NCI-H187 (cell line): ENCODE data around the gene PSG5.
"Not testable (repeated sequence)": the region's sequence is repeated elsewhere in the genome, so short reads cannot be mapped to it uniquely, and the experiment has no call there.

Source experiments
- DNase-seq, 2 experiments: peaks; one replicate each; lab custom pipeline; 2025; lab: John Stamatoyannopoulos, UW

Gene PSG5

DNA sequence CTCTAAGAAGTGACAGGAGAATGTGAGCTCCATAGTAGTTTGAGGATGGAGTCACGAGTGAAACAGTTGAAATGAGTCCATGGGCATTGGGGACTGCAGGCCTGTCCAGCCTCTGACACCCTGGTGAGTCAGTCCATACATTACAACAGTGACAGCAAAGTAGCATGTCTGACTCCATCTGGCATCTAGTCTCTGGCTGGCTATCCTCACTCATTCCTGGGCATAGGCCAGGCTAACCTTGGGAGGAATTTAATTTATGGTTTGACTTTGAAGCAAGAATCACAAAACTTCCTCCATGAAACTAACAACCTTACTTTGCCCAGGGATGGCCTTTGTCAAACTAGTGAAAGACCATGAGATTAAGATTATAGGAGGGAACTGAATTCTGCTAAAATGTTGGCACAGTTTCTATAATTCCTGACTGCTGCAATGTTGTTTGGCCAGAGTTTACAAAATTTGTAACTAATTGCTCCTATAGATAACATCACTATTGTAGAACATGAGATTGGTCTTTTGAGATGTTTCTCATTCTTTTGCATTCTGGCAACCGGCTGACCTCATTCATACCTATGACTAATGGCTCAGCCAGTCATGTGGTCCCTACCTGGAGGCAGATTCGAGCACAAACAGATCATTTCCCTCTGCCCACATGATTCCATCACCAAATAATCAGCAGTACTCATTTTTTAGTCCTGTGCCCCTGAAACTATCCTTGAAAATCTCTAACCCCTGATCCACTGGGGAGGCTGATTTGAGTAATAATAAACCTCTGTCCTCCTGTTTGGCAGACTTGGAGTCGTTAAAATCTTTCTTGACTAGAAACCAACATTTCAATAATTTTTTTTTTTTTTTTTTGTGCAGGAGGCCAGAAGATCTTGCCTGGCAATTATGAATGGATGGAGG lies 4.2 kb downstream of the PSG5 start:
- DNase-seq = not testable (repeated sequence)

DNA sequence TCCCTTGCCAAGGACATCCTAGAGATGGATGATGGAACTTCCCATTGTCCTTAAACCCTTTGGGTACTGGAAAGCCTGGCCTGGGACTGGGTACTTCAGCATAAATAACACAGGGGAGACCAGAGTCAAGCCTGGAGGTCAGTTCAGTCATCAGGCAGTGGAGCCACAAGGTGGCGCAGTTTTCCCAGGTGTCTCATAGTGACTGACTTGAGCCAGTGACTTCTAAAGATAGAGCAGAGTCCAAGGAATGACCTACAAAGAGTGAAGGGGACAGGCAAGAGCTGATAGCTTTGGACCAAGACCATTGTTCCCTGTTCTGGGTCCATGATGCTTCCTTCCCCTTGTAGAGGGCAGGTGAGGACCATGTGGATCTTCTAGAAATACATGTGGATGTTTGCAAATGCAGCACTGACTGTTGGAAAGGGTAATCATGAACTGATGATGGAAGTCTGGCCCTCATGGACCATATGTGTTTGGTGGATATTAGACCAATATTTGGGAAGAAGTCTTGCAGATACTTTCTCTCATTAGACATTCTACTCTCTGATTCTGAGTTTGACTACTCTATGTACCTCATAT lies 6.7 kb downstream of the PSG5 start:
- not testable (repeated sequence) for DNase-seq

DNA sequence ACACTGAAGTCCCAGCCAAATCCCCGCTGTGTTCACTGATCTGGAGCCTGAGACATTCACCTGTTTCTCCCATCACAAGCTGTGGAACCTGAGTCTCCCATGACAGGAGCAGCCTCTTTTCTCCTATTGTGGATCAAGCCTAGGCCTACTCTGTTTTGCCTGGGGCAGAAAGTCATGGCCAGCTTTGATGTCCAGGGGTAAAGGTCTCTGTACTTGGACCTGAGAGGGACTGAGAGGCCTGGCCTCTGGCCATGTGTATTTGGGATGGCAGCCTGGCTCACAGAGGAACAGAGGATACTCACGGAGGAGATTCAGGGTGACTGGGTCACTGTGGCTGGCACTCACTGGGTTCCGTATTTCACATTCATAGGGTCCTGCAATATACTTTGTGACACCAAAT lies 7.8 kb downstream of the PSG5 start:
- DNase-seq = not testable (repeated sequence)

DNA sequence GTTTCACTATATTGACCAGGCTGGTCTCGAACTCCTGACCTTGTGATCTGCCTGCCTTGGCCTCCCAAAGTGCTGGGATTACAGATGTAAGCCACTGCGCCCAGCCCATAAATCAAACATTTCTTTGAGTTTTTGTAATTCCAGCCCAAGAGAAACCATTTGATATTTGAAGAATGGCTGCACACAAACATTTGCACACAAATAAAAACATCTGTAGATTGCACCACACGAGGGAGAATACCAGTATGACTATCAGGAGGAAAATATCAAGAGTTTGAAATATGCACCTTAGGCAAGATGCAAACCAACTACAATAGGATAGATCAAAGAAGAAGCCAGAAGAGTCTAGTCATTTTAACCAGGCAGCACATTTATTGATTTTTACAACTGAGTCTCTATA lies 20.4 kb downstream of the PSG5 start:
- not testable (repeated sequence) for DNase-seq

DNA sequence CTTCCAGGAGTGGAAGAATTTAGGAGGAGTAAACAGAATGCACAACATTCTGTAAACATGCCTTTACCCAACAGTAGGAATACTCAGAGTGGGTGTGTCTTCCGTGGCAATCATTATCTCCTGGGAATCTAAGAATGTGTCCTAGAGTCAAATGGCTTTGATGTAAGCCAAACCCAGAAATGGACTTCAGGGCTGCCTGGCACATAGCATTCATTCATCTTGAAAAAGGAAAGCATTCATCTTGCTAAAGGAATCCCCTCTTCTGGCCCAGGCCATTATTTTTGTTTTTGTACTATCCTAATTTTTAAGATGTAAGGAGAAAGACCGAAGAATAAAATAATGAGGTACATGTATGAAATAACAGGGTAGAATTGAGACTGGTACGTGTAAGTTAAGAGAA lies 23.2 kb downstream of the PSG5 start:
- not testable (repeated sequence) for DNase-seq

DNA sequence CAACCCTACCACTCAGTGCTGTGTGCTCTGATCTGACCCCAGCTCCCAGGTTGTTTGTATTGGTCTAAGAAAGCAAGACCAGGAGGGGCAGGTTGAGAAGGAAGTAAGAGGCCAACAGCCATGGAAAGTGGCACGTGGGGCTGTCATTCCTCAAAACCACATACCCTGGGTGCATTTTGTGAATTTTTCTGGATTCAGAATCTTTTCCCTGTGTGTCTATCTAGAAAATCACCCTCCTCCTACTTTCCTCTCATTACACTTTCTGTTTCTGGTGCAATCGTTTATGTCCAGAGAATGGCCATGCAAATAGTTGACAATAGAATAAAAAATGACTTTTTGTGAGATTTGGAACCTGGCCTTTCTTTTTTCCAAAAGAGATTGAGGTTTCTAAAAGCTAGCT lies 24.1 kb downstream of the PSG5 start:
- DNase-seq = not testable (repeated sequence)

DNA sequence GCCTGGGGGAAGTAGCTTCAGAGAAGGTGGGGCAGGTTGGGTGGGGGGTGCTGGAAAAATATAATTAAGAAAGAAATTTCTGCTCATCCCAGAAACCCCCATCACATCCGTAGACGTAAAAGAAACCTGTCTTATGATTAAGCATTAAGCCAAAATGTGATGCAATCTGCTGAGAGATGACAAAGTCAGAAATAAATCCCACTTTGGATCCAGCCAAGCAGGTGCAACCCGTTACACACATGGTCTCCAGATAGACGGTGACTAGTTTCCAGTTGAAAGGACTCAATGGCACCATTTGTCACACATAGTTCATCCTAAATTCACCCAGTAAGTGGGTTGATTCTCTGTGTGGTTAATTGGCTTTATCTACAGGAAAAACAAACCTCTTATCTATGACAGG lies 34.1 kb downstream of the PSG5 start:
- no peak for DNase-seq

DNA sequence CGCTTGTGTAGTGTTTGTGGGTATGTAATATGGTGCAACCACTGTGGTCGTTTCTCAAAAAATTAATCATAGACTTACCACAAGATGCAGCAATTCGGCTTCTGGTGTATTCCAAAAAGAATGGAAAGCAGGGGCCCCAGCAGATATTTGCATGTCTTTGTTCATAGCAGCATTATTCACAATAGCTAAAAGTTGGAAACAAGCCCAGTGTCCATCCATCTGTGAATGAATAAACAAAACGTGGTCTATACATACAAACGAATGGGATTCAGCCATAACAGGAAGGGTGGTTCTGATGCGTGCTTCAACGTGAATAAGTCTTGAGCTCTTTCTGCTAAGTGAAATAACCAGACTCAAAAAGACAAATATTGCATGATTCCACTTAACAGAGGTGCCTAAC lies 36.5 kb downstream of the PSG5 start:
- DNase-seq = not testable (repeated sequence)

DNA sequence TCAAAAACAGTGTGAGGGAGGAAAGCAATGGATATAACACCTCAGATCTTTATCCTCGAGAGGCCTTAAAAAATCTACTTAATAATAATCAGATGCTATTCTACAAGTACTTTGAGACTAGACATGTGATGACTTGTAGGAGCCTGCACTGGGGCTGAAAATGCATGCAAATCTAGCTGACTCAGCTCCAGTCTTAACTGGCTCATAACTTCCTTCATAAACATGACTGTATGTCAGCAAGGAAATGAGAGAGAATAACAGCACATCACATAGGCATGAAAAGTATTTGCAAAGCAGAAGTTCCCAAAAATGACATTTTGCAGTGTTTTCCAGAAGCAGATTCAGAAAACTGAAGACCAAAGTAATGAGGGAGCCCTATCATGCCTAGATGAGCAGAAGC lies 38.1 kb downstream of the PSG5 start:
- no peak for DNase-seq

DNA sequence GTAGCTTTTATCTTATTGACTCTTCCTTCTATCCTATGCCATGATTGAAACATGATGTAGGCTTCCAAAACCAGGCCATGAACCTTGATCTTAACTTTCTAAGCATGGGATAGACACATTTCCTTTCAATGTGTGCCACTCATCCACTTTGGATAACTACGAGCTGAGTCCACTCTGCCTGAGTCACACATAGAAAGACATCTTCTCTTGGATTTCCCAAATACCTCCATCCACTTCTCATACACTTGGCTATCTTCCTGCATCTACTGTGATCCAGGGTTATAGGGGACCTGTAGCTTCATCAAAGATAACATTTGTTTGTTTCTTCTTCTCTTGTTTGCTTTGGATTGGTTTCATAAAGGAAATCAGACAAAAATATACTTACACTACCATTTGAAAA lies 44.6 kb downstream of the PSG5 start:
- DNase-seq = not testable (repeated sequence)

DNA sequence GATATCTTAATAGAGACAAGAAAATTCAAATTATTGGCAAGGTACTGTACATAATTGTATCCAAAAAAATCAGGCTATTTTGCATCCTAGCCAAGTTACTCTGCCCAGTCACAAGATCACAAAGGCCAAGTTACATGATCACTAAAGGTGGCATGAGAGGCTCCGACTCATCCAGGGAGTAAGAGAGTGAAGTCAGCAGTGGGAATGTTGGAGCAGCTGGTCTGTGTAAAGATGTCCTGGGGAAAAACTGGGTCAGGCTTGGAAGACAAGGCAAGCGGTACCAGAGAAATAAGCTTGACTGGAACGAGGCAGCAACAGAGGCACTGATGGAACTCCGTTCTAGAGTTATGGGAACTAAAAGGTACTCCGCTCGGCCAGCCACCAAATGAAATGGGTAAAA lies 53.6 kb downstream of the PSG5 start:
- DNase-seq = no peak

DNA sequence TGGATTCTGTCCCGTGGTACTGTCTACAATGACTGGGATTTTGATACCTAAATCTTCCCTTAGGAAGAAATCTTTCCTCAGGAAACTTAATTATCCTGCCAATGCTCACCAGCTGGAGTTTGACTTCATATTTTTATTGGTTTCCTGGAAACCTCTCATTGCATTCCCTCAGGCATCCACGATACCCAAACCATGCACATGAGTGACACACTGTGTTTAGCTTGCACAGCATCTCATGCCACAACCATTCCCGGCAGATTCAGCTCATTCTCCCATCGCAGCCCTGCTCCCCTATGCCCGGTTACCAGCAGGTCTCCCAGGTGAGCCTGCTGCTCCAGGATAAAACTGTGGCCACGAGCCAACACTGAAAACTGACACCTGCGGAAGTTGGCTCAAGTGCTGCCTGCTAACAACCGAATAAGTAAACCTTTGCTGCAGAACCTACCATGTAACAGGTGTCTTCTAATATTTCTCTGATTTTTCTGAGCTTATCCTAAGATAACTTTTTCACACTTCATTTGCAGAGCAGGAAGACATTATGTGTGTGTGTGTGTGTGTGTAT lies 55.0 kb downstream of the PSG5 start:
- DNase-seq = not testable (repeated sequence)

DNA sequence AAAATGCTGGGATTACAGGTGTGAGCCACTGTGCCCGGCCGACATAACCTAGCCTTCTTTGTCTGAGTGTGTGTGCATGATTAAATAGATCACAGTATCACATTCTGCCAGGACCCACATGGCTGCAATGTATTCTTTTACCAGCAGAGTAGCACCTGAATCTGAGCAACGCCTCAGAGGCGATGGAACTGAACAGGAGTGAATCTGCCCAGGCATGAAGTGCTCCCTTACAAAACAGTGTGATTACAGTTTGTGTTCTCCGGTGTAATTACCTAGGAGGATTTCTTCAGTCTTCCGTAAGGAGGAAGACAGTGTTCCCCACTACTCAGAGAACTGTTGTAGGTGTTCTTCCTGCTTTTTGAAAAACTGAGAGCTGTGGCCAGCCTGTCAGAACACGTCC lies 57.1 kb downstream of the PSG5 start:
- DNase-seq = not testable (repeated sequence)

DNA sequence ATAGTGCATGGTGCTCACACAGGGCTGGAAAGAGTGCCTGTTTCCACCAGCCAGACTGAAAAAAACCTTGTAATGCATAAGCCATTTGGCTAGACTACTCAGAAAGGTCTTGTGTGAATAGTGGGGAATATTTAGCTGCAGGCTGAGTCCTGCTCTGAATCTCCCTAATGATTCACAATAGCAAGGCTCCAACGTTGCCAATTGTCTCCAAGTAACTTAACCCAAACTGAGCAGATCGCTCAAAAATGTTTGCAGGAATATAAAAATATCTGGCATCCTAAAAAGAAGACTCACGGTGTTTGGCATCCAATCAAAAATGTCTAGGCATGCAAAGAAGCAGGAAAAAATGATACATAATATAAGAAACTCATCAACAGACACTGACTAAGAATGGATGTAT lies 59.0 kb downstream of the PSG5 start:
- not testable (repeated sequence) for DNase-seq

DNA sequence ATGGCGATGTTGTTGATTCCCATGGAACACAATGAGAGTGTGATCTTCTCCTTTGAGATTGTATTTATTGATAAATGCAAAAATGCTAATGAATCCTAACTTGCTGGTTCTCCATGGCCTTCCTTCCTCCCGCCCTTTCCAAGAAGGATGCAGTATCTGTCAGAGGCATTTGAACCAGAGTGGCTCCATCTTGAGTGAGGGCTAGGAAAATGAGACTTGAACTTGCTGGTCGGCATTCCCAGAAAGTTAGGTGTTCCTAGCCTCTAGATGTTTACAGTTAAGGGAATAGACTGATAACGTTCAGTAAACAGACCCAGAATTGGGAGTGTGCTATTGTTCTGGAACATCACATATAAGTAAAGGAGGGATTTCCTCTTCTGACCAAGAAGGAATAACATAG lies 59.6 kb downstream of the PSG5 start:
- no peak for DNase-seq

DNA sequence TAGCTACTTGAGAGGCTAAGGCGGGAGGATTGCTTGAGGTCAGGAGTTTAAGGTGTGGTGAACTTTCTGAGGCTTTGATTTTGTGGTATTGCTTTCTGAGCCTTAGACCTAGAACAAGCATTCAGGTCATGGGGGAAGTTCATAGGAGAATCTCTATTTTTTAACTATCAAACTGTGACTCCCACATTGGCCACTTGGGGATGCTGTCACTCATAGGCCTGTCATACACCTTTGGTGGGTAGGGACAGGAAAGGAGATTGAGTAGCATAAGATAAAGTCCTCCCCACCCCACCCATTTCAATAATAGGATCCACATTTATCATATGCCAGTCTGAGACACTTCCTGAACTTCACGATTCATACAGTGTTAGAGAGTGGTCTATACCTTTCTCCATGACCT lies 62.0 kb downstream of the PSG5 start:
- no peak for DNase-seq

DNA sequence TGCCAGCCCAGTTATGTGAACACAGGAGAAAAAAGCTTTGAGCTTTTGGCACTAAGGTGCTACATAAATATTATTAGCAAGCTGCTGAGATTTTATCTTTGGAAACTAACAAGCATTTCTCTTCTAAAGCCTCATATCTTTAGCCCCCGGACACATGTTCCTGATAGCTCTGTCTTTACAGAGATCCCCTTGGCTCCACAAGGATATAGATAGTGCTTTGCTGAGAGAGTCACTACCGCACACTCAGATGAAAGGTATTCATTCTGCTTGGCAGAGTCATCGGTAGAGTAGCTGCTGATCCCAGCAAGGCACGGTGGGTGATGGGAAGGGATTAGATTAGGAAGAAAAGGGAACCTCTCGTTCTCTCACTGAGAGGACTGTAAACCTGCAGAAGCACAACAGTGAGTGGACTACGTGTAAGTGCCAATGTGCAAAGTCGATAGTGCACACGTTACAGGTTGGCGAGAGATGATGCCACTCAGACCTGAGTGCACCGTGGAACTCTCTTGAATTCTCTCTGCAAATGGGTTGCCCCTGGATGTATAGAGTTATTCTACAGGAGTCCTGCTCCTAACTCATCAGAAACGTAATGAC lies 65.8 kb downstream of the PSG5 start:
- DNase-seq = not testable (repeated sequence)

DNA sequence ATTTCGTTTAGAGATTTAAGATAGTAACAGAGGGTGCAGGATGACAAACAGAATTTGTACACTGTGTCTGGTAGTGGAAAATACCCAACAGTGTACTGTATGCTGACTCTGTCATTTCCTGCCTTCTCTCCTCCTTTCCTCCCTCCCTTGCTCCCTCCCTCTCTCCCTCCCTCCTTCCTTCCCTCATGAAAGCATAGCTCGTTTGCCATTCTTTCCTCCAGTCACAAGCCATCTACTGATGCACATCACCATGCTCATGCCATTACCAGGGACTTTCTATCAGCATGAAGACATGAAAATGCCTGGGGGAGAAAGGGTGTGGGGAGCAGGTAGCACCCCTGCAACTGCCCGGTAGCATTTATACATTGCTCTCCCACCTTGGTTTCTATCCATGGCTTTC lies 66.8 kb downstream of the PSG5 start:
- not testable (repeated sequence) for DNase-seq
